HG03575 (cell line): ENCODE measurements around the gene NXPH2.

ENCODE experiments used
- ATAC-seq: cut with Tn5 transposase; IDR thresholded peaks from one replicate; pipeline ENCODE4 v1.9.1; 2021; ENCODE audit not compliant: unreplicated experiment, insufficient number of reproducible peaks, low FRiP score; ENCODE audit errors: extremely low read depth

The NXPH2 gene

DNA sequence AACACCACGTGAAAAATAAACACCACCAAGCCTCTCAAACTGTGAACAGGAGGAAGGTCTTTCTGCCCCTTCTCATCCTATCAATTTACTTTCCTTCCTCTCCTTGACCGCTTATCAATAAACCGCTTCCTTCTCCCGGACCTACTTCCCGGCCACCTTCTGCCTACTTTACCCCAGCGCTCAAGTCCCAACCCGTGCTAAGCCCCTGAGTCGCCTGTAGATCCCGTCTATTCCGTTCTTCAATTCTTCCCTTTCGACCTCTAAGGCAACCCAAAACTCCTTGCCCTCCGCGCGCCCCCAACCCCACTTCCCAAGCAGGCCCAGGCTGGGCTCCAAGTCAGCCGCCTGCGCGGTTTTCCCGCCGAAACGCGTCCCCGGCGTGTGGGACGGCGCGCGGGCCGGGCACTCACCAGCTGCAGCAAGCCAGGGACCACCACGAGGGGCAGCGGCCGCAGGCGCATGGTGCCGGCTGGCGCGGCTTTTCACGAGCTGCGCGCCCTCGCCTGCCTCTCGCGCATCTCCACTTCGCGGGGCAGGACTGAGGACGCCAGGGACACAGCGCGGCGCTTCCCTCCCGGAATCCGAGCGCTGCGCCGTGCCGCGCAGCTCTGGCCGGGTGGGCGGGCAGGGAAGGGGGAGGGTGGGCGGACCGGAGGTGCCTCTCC lies at the start of gene NXPH2:
Gene NXPH2 (minus strand): TSS at position 610 of the 665 bp plus-strand sequence. CDS start 149 bp downstream, at position 461.
- ATAC-seq = no peak

- ATAC-seq = no peak
Measured at GRCh38 chr2:138829326-138829919, 49.2 kb upstream of the NXPH2 start.

DNA sequence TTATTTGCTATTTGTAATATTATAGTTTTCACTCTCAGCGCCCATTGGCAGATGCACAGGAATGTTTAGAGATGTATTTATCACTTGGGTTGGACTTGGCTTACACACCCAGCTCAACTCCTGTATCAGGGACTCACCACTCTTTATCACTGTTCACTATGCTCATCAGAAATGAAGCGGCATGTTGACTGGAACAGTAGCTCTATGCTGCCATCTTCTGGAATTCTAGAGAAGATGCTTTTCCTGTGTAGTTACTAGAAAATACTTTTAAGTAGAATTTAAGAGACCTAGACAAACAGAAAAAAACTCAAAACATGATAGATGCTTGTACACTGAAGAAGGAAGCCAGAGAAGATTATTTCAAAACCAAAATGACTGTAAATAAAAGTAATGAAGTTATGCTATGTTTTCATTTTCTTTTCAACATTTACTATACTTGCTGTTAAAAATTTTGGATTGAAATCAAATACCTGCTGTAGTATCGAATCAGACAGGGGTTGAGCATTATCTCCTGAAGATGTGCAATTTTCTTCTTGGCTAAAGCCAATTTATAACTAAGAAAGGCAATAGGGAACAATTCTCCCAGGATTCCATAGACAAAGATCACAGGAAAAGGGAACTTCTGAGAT lies 47.4 kb upstream of the NXPH2 start:
- no peak for ATAC-seq

- ATAC-seq = no peak
Measured at GRCh38 chr2:138823666-138824065, 43.5 kb upstream of the NXPH2 start.

- ATAC-seq = no peak
Measured at GRCh38 chr2:138819964-138820363, 39.8 kb upstream of the NXPH2 start.

DNA sequence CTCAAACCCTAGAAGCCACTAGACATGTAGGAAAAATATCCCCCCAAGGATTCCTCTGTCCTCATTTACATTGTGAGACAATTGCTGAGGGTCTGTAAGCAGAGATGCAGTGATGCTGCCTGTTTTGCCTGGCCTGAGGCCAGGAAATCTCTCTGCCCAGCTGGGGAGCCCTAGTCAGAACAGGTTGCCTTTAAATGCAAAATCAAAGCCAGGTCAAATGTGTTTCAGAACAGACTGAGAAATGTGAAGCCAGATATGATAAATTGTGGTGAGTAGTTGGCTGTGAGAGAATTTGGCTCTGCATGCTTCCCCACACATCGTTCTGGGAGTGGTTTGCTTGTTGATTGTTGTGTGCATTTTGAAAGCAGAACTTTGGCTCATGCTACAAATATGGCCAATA lies 38.4 kb upstream of the NXPH2 start:
- no peak for ATAC-seq

- no peak for ATAC-seq
Measured at GRCh38 chr2:138814123-138814898, 34.1 kb upstream of the NXPH2 start.

DNA sequence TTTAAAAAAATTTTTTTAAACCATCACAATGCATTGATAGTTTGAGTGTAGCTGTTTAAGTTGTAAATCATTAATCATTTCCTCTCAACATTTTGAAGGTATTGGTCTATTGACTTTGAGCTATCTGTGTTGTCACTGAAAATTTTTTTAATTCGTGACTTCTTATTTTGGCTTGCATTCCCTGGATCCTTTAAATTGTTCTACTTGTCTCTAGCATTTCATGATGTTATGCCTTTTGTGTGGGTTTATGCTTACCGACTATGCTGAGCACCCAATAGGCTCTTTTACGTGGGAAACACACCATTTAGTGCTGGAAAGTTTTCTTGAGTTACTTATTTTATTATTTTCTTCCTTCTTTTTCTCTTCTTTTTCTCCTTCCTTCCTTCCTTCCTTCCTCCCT lies 31.2 kb upstream of the NXPH2 start:
- ATAC-seq = no peak

GRCh38 chr2:138794724-138795123 lies 14.5 kb upstream of the NXPH2 start:
- ATAC-seq = no peak

- no peak for ATAC-seq
Measured at GRCh38 chr2:138787053-138787666, 7.0 kb upstream of the NXPH2 start.

GRCh38 chr2:138782383-138782782 lies 2.2 kb upstream of the NXPH2 start:
- no peak for ATAC-seq

GRCh38 chr2:138780908-138781307 lies 718 bp upstream of the NXPH2 start:
- no peak for ATAC-seq

- no peak for ATAC-seq
Measured at GRCh38 chr2:138780446-138780880, 273 bp upstream of the NXPH2 start.

DNA sequence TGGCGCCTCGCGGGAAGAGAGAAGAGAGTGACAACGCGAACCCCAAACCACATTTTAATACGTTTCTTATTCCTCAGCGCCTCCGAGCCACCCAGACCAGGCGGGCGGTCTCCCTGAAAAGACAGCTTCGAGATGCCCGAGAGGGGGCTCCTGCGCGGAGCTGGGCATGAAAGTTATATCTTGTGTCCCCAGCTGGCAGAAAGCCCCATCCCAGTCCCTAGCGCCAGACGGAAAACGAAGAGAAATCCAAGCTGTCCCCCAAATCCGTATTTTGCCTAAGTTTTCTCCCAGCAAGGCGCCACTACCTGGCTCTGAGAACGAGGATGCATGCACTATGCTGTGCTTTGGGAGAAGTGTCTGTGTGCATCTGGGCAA lies 797 bp downstream of the NXPH2 start:
- ATAC-seq = no peak

DNA sequence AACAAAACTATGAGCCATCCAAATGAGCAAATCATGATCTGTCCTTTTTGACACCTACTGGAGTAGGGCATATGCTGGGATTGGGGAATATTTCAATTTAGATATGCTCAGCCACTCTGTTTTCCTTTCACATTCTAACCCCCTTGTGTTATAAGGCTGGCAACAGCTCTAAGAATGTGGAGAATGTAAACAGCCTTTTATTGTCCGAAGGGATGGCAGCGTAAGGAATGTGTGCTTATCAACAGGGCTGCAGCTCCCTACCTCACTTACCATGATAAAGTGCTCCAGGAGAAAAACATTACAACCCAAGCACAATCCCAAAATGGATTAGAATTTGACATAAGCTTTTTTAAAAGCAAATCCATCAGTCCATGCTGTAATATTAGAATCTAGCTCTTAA lies 2.2 kb downstream of the NXPH2 start:
- ATAC-seq = no peak

- ATAC-seq = no peak
Measured at GRCh38 chr2:138775736-138776135, 4.5 kb downstream of the NXPH2 start.

DNA sequence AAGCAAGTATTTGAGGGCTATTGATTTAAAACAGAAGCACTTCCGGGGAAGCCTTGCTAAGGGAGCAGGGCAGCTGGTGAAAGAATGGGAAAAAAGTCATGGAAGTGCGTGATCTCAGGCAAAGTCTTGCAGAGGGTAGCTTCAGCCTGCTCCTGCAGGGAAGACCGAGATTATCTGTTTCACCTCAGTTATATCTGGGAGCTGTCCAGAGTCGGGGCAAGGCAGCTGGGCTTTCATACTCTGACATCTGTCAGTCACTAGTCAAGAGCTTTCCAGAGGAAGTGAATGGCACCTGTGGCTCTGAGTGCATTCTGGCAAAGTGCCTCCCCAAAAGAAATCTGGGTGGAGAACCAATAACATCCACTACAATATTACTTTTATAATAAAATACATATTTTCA lies 8.7 kb downstream of the NXPH2 start:
- ATAC-seq = no peak

- no peak for ATAC-seq
Measured at GRCh38 chr2:138767101-138767500, 13.1 kb downstream of the NXPH2 start.

- no peak for ATAC-seq
Measured at GRCh38 chr2:138766464-138766863, 13.7 kb downstream of the NXPH2 start.
